Fibroblast of mammary gland (primary cell): Measurements from ENCODE around the gene FABP1.

ENCODE experiments used
- DNase-seq: peaks from one replicate; pipeline ENCODE4 v3.0.0-alpha.2; 2010; ENCODE audit warnings: low read depth
- H3K4me3 ChIP-seq: 2 replicates; pipeline ENCODE4 v1.5.1; 2011; ENCODE audit warnings: low read depth, mild to moderate bottlenecking, low read length, moderate library complexity; ENCODE audit not compliant: control insufficient read depth
- CTCF ChIP-seq: conservative IDR thresholded peaks from 2 replicates; pipeline ENCODE4 v1.5.1; 2011; ENCODE audit warnings: low read depth, low read length, inconsistent platforms; ENCODE audit not compliant: control insufficient read depth, insufficient read depth

Gene FABP1

DNA sequence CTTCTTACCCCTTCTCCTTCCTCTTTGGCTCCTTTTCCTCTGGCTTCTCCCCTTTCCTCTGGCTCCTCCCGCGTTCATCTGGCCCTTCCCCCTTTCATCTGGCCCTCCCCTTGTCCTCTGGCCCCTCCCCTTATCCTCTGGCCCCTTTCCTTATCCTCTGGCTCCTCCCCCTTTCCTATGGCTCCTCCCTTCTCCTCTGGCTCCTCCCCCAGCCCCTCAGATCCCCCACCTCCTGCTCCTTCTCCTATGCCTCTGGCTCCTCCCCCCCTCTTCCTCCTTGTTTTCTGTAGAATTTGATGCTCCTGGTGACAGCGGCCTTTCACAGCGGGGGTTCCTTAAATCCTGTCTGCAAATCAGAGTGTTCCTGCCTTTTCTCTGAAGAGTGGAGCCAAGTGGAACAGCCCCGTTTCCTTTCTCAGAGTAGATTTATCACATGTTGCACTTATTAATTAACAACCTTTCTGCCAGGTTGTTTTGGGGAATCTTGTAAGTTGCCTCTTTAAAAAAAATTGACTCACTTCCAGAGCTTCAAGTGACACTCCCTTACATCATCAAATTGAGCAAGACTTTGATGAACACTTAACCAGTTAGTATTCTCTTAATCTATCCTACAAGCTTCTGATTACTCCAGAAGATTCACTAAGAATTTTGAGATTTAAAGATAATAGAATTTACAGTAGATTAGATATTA, 27.9 kb downstream of the FABP1 start:
- DNase-seq = peak; percentile 62
- TF ChIP-seq CTCF = no peak
- H3K4me3 ChIP-seq = no peak overlapping the region

DNA sequence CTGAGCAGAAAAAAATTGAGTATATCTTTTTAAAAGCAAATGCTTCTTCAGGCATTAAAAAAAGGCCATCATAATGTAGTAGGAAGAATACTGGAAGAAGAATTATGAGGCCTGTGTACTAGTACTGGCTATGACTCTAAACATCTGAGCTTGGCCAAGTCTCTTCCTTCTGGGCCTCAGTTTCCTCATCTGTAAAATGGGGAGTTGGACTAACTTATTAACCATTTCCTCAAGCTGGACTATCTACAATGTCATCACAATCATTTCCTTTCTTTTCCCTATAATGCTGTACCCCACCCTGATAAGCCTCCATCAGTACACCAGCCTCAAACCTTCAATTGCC, 29.3 kb downstream of the FABP1 start:
- H3K4me3 ChIP-seq = no peak overlapping the region
- TF ChIP-seq CTCF = no peak
- DNase-seq = no peak

GRCh38 chr2:88097891-88098557, 29.8 kb downstream of the FABP1 start:
- TF ChIP-seq CTCF = no peak

DNA sequence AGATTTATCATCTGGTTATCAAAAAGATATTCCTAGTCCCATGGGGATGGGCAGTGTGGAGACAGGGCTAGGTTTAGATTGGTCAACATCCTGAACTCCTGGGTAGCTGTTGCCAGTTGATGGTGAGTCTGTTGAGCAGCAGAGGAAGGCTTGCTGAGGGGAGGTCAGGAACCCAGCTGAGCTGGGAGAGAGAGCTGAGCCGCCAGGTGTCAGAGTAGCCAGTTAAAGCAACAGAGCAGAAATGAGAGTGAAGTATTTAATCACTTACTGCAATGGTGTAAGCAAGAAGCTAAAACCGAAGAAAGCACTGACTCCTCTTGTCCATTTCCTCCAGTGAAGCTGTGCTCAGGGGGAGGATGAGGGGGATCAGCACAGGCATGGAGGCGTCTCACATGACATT, 30.7 kb downstream of the FABP1 start:
- TF ChIP-seq CTCF = no peak
- no peak for DNase-seq
- no peak overlapping the region for H3K4me3 ChIP-seq

More at GRCh38 chr2:88097891-88098557, 29.8 kb downstream of the FABP1 start:
- DNase-seq = no peak
- no peak overlapping the region for H3K4me3 ChIP-seq

- no peak for DNase-seq
- no peak overlapping the region for H3K4me3 ChIP-seq
- TF ChIP-seq CTCF = no peak
These were observed 31.2 kb downstream of the FABP1 start for GRCh38 chr2:88096708-88097107.

- TF ChIP-seq CTCF = no peak
These were observed 32.8 kb downstream of the FABP1 start for GRCh38 chr2:88095022-88095421.

More at GRCh38 chr2:88095022-88095421, 32.8 kb downstream of the FABP1 start:
- no peak overlapping the region for H3K4me3 ChIP-seq
- no peak for DNase-seq
